Smooth muscle cell (in vitro differentiated cells): ENCODE data around the gene ESPL1. TPM values are rescaled to one million over a fixed set of nuclear protein-coding genes. Genes with fewer than 3 reads are reported as not detected.

Experiments
- DNase-seq: peaks from one replicate; lab custom pipeline; 2025; ENCODE audit not compliant: unreplicated experiment; lab: John Stamatoyannopoulos, UW
- H2AFZ ChIP-seq: fragments of 200-600 bp; sonication (generic); 2 replicates; pipeline ENCODE4 v1.6.0; 2016; ENCODE audit warnings: antibody characterized with exemption, low read depth, mild to moderate bottlenecking
- H3F3A ChIP-seq: fragments of 200-600 bp; sonication (generic); 2 replicates; pipeline ENCODE4 v1.6.0; 2017; ENCODE audit warnings: antibody characterized with exemption, low read depth
- H3K27ac ChIP-seq: fragments of 200-600 bp; sonication (generic); 2 replicates; pipeline ENCODE4 v1.5.1; 2016; ENCODE audit warnings: low read depth, mild to moderate bottlenecking
- H3K27me3 ChIP-seq: fragments of 200-600 bp; sonication (generic); 2 replicates; pipeline ENCODE4 v1.6.1; 2016; ENCODE audit warnings: low read depth, mild to moderate bottlenecking
- H3K36me3 ChIP-seq: fragments of 200-600 bp; sonication (generic); 2 replicates; pipeline ENCODE4 v1.5.1; 2016; ENCODE audit warnings: low read depth
- H3K4me1 ChIP-seq: fragments of 200-600 bp; sonication (generic); 2 replicates; pipeline ENCODE4 v1.5.1; 2016; ENCODE audit warnings: low read depth
- H3K4me2 ChIP-seq: fragments of 200-600 bp; sonication (generic); 2 replicates; pipeline ENCODE4 v1.6.0; 2016; ENCODE audit warnings: mild to moderate bottlenecking
- H3K4me3 ChIP-seq: fragments of 200-600 bp; sonication (generic); 2 replicates; pipeline ENCODE4 v1.5.1; 2016; ENCODE audit warnings: mild to moderate bottlenecking
- H3K79me2 ChIP-seq: fragments of 200-600 bp; sonication (generic); 2 replicates; pipeline ENCODE4 v1.6.0; 2016; ENCODE audit warnings: low read depth, mild to moderate bottlenecking
- H3K9ac ChIP-seq: fragments of 200-600 bp; sonication (generic); 2 replicates; pipeline ENCODE4 v1.6.0; 2016; ENCODE audit warnings: low read depth
- H3K9me3 ChIP-seq: fragments of 200-600 bp; sonication (generic); replicated peaks from 2 replicates; pipeline ENCODE4 v1.5.1; 2016; ENCODE audit warnings: low read depth
- H4K20me1 ChIP-seq: fragments of 200-600 bp; sonication (generic); 2 replicates; pipeline ENCODE4 v1.6.0; 2016; ENCODE audit warnings: low read depth
- WGBS: methylation state at CpG from one replicate; pipeline ENCODE4 v1.1.7; 2016; ENCODE audit warnings: low lambda C conversion rate; 5-methylcytosine and 5-hydroxymethylcytosine counted together
- polyA plus RNA-seq: library from polyadenylated mRNA; unstranded; fragments of >200 nt; fragmentation: Nextera tagmentation; extraction: Ambion mirVana; gene quantifications from 2 replicates; pipeline ENCODE4 v1.2.1, GENCODE V29; 2016
- total RNA-seq: library from RNA; depleted of rRNA; stranded (reverse); fragments of >200 nt; gene quantifications from 2 replicates; pipeline ENCODE4 v1.2.3, GENCODE V29; 2014
- TF ChIP-seq, protein P1 (sequence below): fragments of 200-600 bp; sonication (generic); IDR thresholded peaks from 2 replicates; pipeline ENCODE4 v1.5.1; 2017; ENCODE audit warnings: borderline replicate concordance, mild to moderate bottlenecking, antibody characterized with exemption; ENCODE audit not compliant: insufficient read depth, poor library complexity, severe bottlenecking

The ESPL1 gene
- total and polyA plus RNA-seq, 2 experiments from 2014 or later = 2.0 to 3.1 TPM

- no peak overlapping the region for H3K27ac ChIP-seq
- H4K20me1 ChIP-seq = no peaks in the 10 kb centered on the region
- no peak overlapping the region for H3K4me3 ChIP-seq
- WGBS = 77% methylated on average over 7 of the region's 7 CpGs
- no peaks in the 10 kb centered on the region for H3K4me1 ChIP-seq
- no peak overlapping the region for H3K9ac ChIP-seq
- no peaks in the 10 kb centered on the region for H3F3A ChIP-seq
- H3K27me3 ChIP-seq = no peaks in the 10 kb centered on the region
- H3K79me2 ChIP-seq = no peaks in the 10 kb centered on the region
- no peak for DNase-seq
- TF ChIP-seq, protein P1, sequence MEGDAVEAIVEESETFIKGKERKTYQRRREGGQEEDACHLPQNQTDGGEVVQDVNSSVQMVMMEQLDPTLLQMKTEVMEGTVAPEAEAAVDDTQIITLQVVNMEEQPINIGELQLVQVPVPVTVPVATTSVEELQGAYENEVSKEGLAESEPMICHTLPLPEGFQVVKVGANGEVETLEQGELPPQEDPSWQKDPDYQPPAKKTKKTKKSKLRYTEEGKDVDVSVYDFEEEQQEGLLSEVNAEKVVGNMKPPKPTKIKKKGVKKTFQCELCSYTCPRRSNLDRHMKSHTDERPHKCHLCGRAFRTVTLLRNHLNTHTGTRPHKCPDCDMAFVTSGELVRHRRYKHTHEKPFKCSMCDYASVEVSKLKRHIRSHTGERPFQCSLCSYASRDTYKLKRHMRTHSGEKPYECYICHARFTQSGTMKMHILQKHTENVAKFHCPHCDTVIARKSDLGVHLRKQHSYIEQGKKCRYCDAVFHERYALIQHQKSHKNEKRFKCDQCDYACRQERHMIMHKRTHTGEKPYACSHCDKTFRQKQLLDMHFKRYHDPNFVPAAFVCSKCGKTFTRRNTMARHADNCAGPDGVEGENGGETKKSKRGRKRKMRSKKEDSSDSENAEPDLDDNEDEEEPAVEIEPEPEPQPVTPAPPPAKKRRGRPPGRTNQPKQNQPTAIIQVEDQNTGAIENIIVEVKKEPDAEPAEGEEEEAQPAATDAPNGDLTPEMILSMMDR = no peak
- no peaks in the 10 kb centered on the region for H3K36me3 ChIP-seq
- no peaks in the 10 kb centered on the region for H3K9me3 ChIP-seq
- H3K4me2 ChIP-seq = no peak overlapping the region
- H2AFZ ChIP-seq = no peak overlapping the region
Measured at GRCh38 chr12:53258541-53259539, 9.3 kb upstream of the ESPL1 start.

DNA sequence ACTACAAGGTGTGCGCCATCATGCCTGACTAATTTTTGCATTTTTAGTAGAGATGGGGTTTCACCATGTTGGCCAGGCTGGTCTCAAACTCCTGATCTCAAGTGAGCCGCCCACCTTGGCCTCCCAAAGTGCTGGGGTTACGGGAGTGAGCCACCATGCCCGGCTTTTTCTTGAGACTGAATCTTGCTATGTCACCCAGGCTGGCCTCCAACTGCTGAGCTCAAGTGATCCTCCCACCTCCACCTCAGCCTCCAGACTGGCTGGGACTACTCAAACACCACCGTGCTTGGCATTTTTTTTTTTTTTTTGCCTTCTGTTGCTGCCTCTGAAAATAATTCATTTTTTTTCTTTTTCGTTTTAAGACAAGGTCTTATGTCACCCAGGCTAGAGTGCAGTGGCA is 8.2 kb upstream of the ESPL1 start:
- Histone ChIP-seq H3K4me3 (no peak overlapping the region), H3K27ac (no peak overlapping the region), H3K9me3 (no peaks in the 10 kb centered on the region), H3F3A (no peaks in the 10 kb centered on the region), H3K27me3 (no peaks in the 10 kb centered on the region), H3K4me1 (no peaks in the 10 kb centered on the region), H2AFZ (no peak overlapping the region), H4K20me1 (no peaks in the 10 kb centered on the region), H3K79me2 (no peaks in the 10 kb centered on the region), H3K36me3 (no peaks in the 10 kb centered on the region), H3K4me2 (no peak overlapping the region), H3K9ac (no peak overlapping the region)
- TF ChIP-seq, protein P1 = no peak
- DNase-seq = no peak
- WGBS = 94% methylated on average over 6 of the region's 6 CpGs

DNA sequence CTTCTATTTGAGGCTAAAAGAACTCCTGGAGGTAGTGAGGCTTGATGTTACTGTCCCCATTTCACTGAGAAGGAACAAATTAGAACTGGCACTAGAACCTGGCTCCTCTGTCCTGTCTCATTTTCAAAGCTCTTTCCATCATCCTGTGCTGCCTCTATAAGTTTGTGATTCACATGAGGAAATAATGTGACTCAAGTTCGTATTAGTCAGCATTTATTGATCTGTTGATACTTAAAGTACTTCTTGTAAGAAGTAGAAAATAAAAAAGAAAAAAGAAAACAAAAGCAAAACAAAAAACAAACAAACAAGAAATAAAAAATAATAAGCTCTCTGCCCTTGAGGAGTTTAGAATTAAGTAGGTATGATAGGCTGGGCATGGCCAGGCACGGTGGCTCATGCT is 2.3 kb upstream of the ESPL1 start:
- Histone ChIP-seq H3K27ac (no peak overlapping the region), H3K27me3 (no peaks in the 10 kb centered on the region), H4K20me1 (no peaks in the 10 kb centered on the region), H3K36me3 (no peaks in the 10 kb centered on the region), H3K4me3 (no peak overlapping the region), H3K79me2 (peaks cover 5% of the 10 kb centered on the region), H3K9me3 (no peaks in the 10 kb centered on the region), H3K4me2 (no peak overlapping the region), H3K9ac (no peak overlapping the region), H2AFZ (no peak overlapping the region), H3K4me1 (peaks cover 15% of the 10 kb centered on the region), H3F3A (no peaks in the 10 kb centered on the region)
- TF ChIP-seq, protein P1 = no peak
- 93% methylated on average over 2 of the region's 2 CpGs for WGBS
- DNase-seq = no peak
